ENCODE results near the gene TSPAN6. TPM values are rescaled to one million over a fixed set of nuclear protein-coding genes. Genes with fewer than 3 reads are reported as not detected.

TSPAN6 gene
- 56.8 and 127 TPM in 2 replicates for total RNA-seq

GRCh38 chrX:100636321-100636991 lies at the start of gene TSPAN6:
Gene TSPAN6 (minus strand): TSS chrX:100636806. CDS start chrX:100636694, 112 bp downstream.

GRCh38 chrX:100643956-100644860 lies 7.6 kb upstream of the TSPAN6 start, which contains the start of gene SRPX2:
Gene SRPX2 (plus strand): TSS chrX:100644199. CDS start chrX:100646323, 2,124 bp downstream.

GRCh38 chrX:100584611-100585010 lies 52.0 kb downstream of the TSPAN6 start, which contains the start of gene TNMD:
Gene TNMD (plus strand): TSS chrX:100584936. CDS start chrX:100585019, 83 bp downstream.

Other genes starting within 250 kb of the TSPAN6 start
- gene PCDH19, start 226.5 kb downstream of the TSPAN6 start, total RNA-seq = under 0.01 and 0.17 TPM in 2 replicates
- not detected in 2 replicates for gene TNMD, start 51.9 kb downstream of the TSPAN6 start, total RNA-seq
- 1.4 and 4.0 TPM in 2 replicates for gene SRPX2, start 7.4 kb upstream of the TSPAN6 start, total RNA-seq
- gene SYTL4, start 95.3 kb upstream of the TSPAN6 start, total RNA-seq = 23.9 and 26.8 TPM in 2 replicates
- gene CSTF2, start 183.6 kb upstream of the TSPAN6 start, total RNA-seq = 8.3 and 13.1 TPM in 2 replicates
- not detected in 2 replicates for gene NOX1, start 237.6 kb upstream of the TSPAN6 start, total RNA-seq

Data from dermis lymphatic vessel endothelial cell (primary cell).